Measurements from ENCODE around the gene LRRIQ4.

GRCh38 chr3:169822540-169822939 lies 9.9 kb downstream of the LRRIQ4 start:
- TF ChIP-seq EZH2phosphoT487 (IDR thresholded peaks at IDR 0.05; ENCODE audit: low read depth) (no peak), CTCF (IDR thresholded peaks at IDR 0.05; ENCODE audit: low read depth, low read length) (no peak)
